ENCODE measurements around the gene ADAT3.

ADAT3 gene

DNA sequence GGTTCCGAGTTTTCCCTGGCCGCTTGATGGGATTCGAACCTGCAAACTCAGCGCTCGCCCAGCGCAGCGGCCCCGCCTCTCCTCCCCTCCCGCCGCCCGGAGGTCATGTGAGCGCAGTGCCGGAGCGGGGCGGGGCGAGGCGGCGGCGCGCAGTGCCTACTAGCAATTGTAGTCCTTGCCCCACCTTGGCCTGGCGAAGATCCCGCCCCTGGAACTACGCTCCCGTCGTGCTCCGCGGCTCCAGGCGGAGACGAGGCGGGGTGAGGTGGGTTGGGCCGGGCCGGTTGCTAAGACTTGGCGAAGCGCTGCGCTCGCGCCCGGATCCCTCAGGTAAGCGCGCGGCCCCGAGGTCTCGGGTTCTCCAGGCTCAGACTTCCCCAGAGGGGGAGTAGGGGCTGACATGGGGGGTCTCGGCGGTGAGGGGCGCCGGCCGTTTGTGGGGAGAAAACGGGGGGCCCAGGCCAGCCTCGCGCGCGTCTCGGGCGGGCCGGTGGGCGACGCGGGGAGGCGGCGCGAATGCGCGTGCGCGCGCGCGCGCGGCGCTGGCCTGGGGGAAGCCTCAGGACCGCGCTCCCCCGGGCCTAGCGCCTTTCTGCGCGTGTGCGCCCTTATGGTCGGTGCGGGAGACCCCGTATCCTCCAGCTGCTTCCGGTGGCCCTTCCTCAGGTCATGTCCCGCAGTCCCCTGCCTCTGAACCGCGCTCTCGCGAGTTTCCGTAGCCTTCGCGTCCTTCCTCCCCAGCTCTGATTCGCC, at the start of gene ADAT3, which contains the start of gene SCAMP4:
TSS of gene ADAT3 (plus strand) at position 290 of the 753 bp plus-strand sequence. CDS start 6,649 bp downstream, outside the sequence.
TSS of gene SCAMP4 (plus strand) at position 290 of the 753 bp plus-strand sequence. CDS start 9,621 bp downstream, outside the sequence.
- no peaks in the 10 kb centered on the region for H3K27me3 Mint-ChIP-seq
- peaks cover 1% of the 10 kb centered on the region for H3K36me3 Mint-ChIP-seq
- H3K27ac Mint-ChIP-seq, result peak within 1 kb of the TSS; percentile 93
- ATAC-seq (ENCODE audit: low read depth) (peak; percentile 86), DNase-seq (ENCODE audit: low spot score in 2 of 2) (peak; percentile 90 to 97)
- peaks cover 27% of the 10 kb centered on the region for H3K4me1 Mint-ChIP-seq
- peak within 1 kb of the TSS; percentile 94 for H3K4me3 Mint-ChIP-seq
- H3K9me3 Mint-ChIP-seq, result no peaks in the 10 kb centered on the region

DNA sequence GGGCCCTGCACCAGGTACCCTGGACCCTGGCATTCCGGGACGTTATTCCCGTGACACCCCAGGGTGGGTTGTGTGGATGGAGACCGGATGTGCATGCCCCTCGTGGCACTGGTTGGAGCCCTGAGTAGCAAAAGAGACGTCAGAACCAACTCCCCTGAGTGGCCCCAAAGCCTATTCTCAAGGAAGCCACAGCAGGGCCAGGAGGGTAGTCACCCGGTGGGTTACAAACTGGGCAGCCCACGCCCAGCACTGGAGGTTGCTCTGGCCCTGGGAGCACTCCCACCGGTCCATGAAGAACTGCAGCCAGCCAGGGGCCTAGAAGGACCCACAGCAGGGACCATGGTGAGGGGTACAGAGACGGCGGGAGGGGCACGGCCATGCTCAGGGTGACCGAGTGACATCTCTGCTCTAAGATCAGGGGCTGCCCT, 49.4 kb upstream of the ADAT3 start:
- H3K9me3 Mint-ChIP-seq, result no peaks in the 10 kb centered on the region
- peaks cover 32% of the 10 kb centered on the region for H3K4me1 Mint-ChIP-seq
- no peak for ATAC-seq (ENCODE audit: low read depth)
- DNase-seq (ENCODE audit: low spot score in 2 of 2), result peak in 1 of 2 donors; percentile 40
- no peaks in the 10 kb centered on the region for H3K27me3 Mint-ChIP-seq
- H3K4me3 Mint-ChIP-seq, result peak overlapping the region; percentile 79
- H3K36me3 Mint-ChIP-seq, result peaks cover 1% of the 10 kb centered on the region
- peak overlapping the region; percentile 83 for H3K27ac Mint-ChIP-seq

DNA sequence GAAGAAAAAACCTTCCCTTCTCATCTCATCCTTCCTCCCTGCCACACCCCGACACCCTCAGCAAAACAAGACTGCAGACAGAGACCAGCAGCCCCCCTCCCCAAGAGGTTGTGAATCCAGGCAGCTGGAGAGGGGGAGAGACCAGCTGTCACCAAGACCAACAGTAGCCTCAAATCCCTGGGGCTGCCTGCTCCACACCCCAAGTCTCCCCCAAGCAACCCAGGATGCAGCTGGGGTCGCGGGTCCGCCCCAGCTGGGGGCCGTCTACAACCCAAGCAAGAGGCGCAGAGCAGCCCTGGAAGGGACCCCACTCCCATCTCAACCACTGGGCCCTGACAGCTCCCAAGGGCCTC, 48.9 kb upstream of the ADAT3 start:
- H3K4me3 Mint-ChIP-seq, result peak overlapping the region; percentile 79

DNA sequence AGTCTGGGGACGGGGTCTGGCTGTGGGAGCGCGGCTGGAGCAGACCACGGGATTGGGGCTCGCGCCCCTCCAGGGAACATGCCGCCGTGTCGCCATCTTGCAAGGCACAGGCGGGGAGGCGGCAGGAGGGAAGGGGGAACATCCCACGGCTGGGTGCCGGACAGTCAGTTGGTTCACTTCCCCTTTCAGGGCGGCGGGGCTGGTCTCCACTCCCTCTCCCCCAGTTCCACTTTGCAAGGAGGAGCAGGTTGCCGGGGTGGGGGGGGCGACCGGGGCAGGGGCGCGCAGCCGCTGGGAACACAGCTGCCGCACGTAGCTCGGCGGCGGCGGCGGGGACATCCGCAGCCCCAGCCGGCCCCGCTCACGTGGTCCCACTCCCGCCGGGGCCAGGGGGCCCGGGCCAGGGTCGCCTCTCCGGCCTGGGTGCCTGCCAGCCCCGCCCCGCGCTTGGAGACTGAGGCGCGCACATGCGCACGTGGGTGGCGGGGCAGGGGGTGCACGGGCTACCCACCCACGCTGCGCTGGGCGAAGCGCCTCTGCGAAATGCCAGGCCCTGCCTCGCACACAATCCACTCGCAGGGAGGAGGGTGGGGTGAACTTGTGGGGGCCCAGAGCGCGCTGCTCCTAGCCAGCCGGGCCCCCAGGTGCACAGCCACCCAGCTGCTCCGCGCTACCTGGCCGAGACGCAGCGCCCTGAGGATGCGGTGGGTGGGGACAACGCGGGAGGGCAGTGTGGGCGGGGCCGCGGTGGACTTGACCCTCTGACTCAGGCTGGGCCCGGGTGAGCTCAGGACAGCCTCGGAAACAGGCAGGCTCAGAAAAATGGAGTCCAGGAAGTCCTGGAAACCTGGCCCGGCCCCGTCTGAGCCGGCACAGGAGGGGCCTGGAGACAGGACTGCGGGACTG, 48.2 kb upstream of the ADAT3 start:
- Mint-ChIP-seq H3K36me3 (no peaks in the 10 kb centered on the region), H3K27ac (peak overlapping the region; percentile 83), H3K27me3 (no peaks in the 10 kb centered on the region), H3K4me1 (peaks cover 35% of the 10 kb centered on the region), H3K9me3 (no peaks in the 10 kb centered on the region), H3K4me3 (peak overlapping the region; percentile 79)
- DNase-seq (ENCODE audit: low spot score in 2 of 2) (peak; percentile 45 to 53), ATAC-seq (ENCODE audit: low read depth) (peak; percentile 62)

More for the DNA sequence above, 48.9 kb upstream of the ADAT3 start:
- peaks cover 32% of the 10 kb centered on the region for H3K4me1 Mint-ChIP-seq
- peak overlapping the region; percentile 83 for H3K27ac Mint-ChIP-seq
- DNase-seq (ENCODE audit: low spot score in 2 of 2) (no peak), ATAC-seq (ENCODE audit: low read depth) (no peak)
- no peaks in the 10 kb centered on the region for H3K27me3 Mint-ChIP-seq
- no peaks in the 10 kb centered on the region for H3K9me3 Mint-ChIP-seq
- no peaks in the 10 kb centered on the region for H3K36me3 Mint-ChIP-seq

GRCh38 chr19:1857648-1858326, 47.4 kb upstream of the ADAT3 start:
- DNase-seq (ENCODE audit: low spot score in 2 of 2), result no peak
- no peaks in the 10 kb centered on the region for H3K36me3 Mint-ChIP-seq
- no peaks in the 10 kb centered on the region for H3K27me3 Mint-ChIP-seq
- peak overlapping the region; percentile 44 for H3K4me3 Mint-ChIP-seq
- H3K4me1 Mint-ChIP-seq, result peaks cover 33% of the 10 kb centered on the region
- H3K27ac Mint-ChIP-seq, result no peak overlapping the region
- no peaks in the 10 kb centered on the region for H3K9me3 Mint-ChIP-seq
- ATAC-seq (ENCODE audit: low read depth), result no peak

GRCh38 chr19:1858412-1859081, 46.7 kb upstream of the ADAT3 start:
- peak overlapping the region; percentile 39 for H3K4me3 Mint-ChIP-seq
- ATAC-seq (ENCODE audit: low read depth), result no peak
- H3K36me3 Mint-ChIP-seq, result no peaks in the 10 kb centered on the region
- no peak for DNase-seq (ENCODE audit: low spot score in 2 of 2)
- H3K4me1 Mint-ChIP-seq, result peaks cover 32% of the 10 kb centered on the region
- no peaks in the 10 kb centered on the region for H3K9me3 Mint-ChIP-seq
- H3K27me3 Mint-ChIP-seq, result no peaks in the 10 kb centered on the region
- peak overlapping the region; percentile 67 for H3K27ac Mint-ChIP-seq

DNA sequence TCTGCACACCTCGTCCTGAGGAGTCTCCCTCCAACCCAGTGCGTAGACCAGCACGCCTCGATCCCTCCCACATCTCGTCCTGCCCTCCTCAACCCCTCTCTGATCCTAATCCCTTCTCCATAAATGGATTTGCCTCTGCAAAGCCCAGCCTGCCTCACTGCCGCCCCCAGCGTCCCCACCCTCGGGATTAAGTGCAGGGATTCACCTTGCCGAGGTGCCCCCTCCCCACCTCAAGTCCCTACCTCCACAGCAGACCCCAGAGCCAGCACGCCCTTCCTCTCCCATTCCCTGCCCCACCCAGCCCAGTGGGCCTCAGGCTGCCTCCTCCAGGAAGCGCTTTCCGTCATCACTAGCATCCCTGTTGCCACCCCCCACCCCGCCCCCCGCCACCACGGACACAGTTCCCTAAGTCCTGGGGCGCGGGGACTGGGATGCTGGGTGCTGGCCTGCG, 45.8 kb upstream of the ADAT3 start:
- H3K4me1 Mint-ChIP-seq, result peaks cover 32% of the 10 kb centered on the region
- H3K4me3 Mint-ChIP-seq, result peak overlapping the region; percentile 30
- H3K27ac Mint-ChIP-seq, result peak overlapping the region; percentile 67
- no peaks in the 10 kb centered on the region for H3K36me3 Mint-ChIP-seq
- H3K9me3 Mint-ChIP-seq, result no peaks in the 10 kb centered on the region
- H3K27me3 Mint-ChIP-seq, result no peaks in the 10 kb centered on the region
- no peak for ATAC-seq (ENCODE audit: low read depth)
- DNase-seq (ENCODE audit: low spot score in 2 of 2), result no peak

GRCh38 chr19:1860042-1860775, 45.0 kb upstream of the ADAT3 start:
- H3K36me3 Mint-ChIP-seq, result no peaks in the 10 kb centered on the region
- no peaks in the 10 kb centered on the region for H3K27me3 Mint-ChIP-seq
- DNase-seq (ENCODE audit: low spot score in 2 of 2) (no peak), ATAC-seq (ENCODE audit: low read depth) (no peak)
- H3K4me1 Mint-ChIP-seq, result peaks cover 28% of the 10 kb centered on the region
- no peak overlapping the region for H3K4me3 Mint-ChIP-seq
- peak overlapping the region; percentile 67 for H3K27ac Mint-ChIP-seq
- no peaks in the 10 kb centered on the region for H3K9me3 Mint-ChIP-seq

GRCh38 chr19:1860821-1861598, 44.2 kb upstream of the ADAT3 start:
- Mint-ChIP-seq H3K9me3 (no peaks in the 10 kb centered on the region), H3K36me3 (no peaks in the 10 kb centered on the region), H3K4me3 (peak overlapping the region; percentile 97), H3K27me3 (no peaks in the 10 kb centered on the region), H3K27ac (peak overlapping the region; percentile 97), H3K4me1 (peaks cover 28% of the 10 kb centered on the region)
- DNase-seq (ENCODE audit: low spot score in 2 of 2) (no peak), ATAC-seq (ENCODE audit: low read depth) (no peak)

DNA sequence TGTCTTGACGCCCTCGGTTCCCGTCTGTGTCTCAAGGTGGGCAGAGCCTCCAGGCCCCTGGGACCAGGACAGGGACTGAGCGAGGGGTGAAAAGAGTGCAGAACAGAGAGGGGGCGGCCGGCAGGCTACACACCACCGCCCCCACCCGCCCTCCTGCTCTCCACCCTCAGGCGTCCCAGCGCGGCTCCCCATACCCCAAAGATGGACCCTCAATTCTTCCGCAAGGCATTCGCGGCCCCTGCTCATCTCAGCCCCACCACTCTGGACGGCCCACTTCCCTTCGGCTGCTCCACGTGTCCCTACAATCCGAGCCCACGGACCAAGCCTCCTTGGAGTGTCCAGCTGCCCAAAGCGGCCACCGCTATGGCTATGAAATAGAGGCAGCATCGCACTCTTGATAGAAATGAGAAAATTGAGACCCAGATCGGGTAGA, 43.6 kb upstream of the ADAT3 start:
- no peaks in the 10 kb centered on the region for H3K27me3 Mint-ChIP-seq
- H3K4me3 Mint-ChIP-seq, result peak overlapping the region; percentile 97
- peak overlapping the region; percentile 97 for H3K27ac Mint-ChIP-seq
- no peak for DNase-seq (ENCODE audit: low spot score in 2 of 2)
- no peak for ATAC-seq (ENCODE audit: low read depth)
- peaks cover 27% of the 10 kb centered on the region for H3K4me1 Mint-ChIP-seq
- no peaks in the 10 kb centered on the region for H3K36me3 Mint-ChIP-seq
- H3K9me3 Mint-ChIP-seq, result no peaks in the 10 kb centered on the region

DNA sequence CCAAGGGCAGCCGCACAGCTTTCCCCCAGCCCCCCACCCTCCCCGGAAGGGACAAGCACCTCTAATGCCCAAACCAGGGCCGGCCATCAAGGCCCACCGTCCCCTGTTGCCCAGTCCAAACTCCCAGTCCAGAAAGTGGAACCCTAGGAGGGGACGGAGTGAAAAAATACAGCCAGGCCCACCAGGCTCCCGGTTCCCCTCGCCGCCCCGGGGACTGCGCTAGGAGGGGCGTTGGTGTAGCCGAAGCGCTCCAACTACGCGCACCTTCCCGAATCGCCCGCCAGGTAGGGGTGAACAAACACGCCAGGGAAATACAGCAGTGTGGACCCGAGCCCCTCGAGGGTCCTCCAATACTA, 43.2 kb upstream of the ADAT3 start:
- Mint-ChIP-seq H3K9me3 (no peaks in the 10 kb centered on the region), H3K36me3 (no peaks in the 10 kb centered on the region), H3K4me1 (peaks cover 30% of the 10 kb centered on the region), H3K27me3 (no peaks in the 10 kb centered on the region), H3K27ac (peak overlapping the region; percentile 97), H3K4me3 (peak overlapping the region; percentile 97)
- no peak for DNase-seq (ENCODE audit: low spot score in 2 of 2)
- no peak for ATAC-seq (ENCODE audit: low read depth)

All from memory B cell (primary cell).